HG03469 (cell line): Measurements from ENCODE around the gene SDK1.
A peak's percentile ranks its signal among the peaks of the same experiment; 100 is the strongest.

Experiments
- ATAC-seq: cut with Tn5 transposase; IDR thresholded peaks from one replicate; pipeline ENCODE4 v1.9.1; 2021; ENCODE audit warnings: mild to moderate bottlenecking, moderate library complexity, moderate number of reproducible peaks; ENCODE audit not compliant: unreplicated experiment

SDK1 gene

DNA sequence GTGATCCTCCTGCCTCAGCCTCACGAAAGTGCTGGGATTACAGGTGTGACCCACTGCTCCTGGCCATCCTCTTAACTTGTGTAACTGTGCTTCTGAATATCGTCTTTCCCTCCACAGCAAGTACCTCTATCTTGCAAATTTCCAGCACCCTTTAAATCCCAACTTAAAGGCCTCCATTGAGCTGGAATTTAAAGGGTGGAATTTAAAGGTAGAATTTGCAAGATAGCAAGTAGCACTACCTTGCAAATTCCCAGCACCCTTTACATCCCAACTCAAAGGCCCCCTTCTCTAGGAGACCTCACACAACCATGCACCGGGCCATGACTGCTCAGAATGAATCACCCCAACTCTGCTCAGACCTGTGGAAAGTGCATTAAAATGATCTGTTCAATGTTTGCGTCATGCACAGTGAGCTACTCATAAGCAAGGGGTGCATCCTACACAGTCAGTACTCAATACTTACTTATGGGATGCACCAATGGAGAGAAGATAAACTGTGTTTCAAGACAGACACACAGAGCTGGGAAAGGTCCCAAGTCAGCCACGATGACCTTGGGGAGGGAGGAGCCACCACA, 17.8 kb upstream of the SDK1 start:
- ATAC-seq: no peak

GRCh38 chr7:3285652-3286051, 15.4 kb upstream of the SDK1 start:
- ATAC-seq: no peak

DNA sequence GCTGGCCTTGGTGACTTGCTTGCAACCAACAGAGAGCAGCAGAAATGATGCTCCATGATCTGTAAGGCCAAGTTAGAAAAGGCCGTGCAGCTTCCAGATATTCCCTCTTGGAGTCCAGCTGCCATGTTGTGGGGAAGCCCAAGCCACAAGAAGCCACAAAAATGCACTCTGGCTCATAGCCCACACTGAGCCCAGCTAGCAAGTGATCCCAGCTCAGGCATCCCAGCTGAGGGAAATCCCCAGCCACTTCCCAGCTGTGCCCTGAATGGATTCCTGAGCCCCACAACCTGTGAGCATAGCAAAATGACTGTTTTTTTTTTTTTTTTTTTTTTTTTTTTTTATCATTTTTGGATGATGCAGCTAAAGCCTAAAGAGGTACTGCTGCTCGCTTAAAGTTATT, 11.1 kb upstream of the SDK1 start:
- ATAC-seq: no peak

- ATAC-seq: no peak
These were observed 8.4 kb upstream of the SDK1 start for GRCh38 chr7:3292694-3293093.

DNA sequence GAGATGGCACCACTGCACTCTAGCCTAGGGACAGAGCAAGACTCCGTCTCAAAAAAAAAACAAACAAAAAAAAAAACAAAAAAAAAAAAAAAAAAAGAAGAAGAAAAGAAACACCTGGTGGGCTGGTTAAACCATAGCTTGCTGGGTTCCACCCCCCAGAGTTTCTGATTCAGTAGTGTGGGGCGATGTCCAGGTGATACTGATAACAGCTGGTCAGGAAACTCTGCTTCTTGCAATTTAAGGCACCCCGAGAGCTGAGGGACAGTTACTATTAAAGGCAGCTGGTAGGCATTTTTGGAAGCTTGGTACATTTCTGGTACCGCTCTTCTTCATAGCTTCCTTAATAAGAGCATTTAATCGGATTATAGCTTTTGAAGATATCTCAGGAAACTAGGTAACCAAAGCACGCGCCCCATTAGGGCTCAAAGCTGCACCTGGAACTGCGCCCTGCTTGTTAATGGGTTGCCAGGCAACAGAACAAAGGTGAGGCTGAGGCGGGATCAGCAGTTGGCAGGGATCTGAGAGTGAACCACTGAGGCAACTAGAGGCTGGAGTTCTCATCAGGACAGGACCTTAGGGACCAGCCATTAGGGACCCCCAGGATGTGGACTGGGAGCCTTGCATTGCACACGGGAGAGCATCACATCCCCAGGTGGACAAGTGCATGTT, 6.5 kb upstream of the SDK1 start:
- ATAC-seq: no peak

- ATAC-seq: no peak
These were observed 3.8 kb upstream of the SDK1 start for GRCh38 chr7:3297105-3297819.

- ATAC-seq: no peak
These were observed 816 bp upstream of the SDK1 start for GRCh38 chr7:3300221-3300650.

GRCh38 chr7:3301449-3301731, 338 bp downstream of the SDK1 start:
- ATAC-seq: peak; percentile 9

- no peak for ATAC-seq
These were observed 973 bp downstream of the SDK1 start for GRCh38 chr7:3301831-3302618.

GRCh38 chr7:3302681-3303320, 1.7 kb downstream of the SDK1 start:
- ATAC-seq: no peak

DNA sequence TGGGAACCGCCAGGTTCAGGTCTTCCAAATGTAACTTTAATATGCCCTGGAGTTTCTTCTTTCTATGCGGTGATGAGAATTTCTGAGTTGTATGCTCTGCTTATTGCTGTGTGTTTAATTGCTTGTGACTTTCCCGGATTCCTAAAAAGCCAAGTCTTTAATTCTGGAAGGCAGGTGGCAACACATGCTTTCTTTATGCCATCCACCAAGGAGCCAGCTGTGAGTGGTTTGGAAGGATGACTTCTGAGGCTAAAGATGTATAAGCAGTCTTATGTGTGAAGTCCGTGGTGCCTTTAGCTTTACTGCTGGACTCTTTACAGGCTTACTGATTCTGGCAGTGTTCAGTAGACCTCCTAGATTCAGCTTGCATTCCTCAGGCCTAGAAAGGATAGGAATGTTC, 3.1 kb downstream of the SDK1 start:
- no peak for ATAC-seq

GRCh38 chr7:3307435-3307834, 6.4 kb downstream of the SDK1 start:
- no peak for ATAC-seq

DNA sequence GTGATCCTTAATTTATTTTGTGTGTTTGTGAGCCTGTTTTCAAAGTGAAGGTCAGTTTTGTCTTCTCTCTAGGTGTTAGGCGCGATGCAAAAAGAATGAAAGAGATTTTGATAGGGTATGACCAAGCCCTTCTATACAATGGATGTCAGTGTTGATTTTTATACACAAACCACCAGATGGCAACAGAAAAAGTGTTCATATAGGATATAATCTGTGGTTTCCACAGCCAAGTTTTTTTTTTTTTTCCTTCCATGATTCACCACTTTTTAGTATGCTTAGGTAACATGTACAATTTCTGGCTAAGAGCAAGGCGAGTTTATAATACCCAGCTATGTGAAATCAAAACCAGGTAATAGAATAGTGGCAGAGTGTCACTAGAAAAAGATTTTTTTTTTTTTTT, 8.1 kb downstream of the SDK1 start:
- no peak for ATAC-seq

DNA sequence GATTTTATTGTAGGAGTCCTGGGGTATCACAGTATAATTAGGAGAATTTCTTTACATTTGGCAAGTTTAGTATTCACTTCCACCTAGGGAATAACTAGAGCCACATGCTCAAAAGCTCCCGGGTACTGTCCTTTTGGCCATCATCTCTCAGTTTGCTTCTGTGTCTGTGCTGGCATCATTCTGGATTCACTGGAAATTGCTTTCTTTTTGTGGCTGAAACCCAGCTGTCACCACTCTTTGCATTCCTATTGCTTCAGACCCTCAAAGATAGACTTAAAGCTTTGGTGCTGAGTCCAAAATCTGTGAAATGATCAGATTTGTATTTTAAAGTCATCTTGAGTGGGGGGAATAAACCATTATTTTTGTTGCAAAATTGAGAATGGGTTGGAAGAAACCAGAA, 8.9 kb downstream of the SDK1 start:
- no peak for ATAC-seq

DNA sequence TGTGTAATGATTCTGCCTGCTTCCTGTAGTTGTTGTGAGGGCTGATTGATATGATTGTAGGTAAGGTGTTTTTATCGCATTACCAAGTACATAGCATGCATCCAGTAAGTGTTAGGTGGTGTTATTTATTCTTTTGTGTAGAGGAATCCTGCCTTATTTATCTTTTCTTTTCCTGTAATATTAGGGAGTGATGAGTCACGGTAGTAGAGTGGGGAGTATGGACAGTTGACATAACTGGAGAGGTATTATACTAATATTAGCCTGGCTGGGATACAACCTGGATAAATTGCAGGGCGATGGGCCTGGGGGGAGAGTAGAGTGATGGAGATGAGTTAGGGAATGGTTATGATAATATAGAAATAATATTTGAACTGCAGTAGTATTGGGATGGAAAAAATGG, 9.8 kb downstream of the SDK1 start:
- ATAC-seq: no peak

- no peak for ATAC-seq
These were observed 11.5 kb downstream of the SDK1 start for GRCh38 chr7:3312583-3312982.

- ATAC-seq: no peak
These were observed 17.8 kb downstream of the SDK1 start for GRCh38 chr7:3318874-3319273.

- no peak for ATAC-seq
These were observed 20.2 kb downstream of the SDK1 start for GRCh38 chr7:3321206-3321605.

DNA sequence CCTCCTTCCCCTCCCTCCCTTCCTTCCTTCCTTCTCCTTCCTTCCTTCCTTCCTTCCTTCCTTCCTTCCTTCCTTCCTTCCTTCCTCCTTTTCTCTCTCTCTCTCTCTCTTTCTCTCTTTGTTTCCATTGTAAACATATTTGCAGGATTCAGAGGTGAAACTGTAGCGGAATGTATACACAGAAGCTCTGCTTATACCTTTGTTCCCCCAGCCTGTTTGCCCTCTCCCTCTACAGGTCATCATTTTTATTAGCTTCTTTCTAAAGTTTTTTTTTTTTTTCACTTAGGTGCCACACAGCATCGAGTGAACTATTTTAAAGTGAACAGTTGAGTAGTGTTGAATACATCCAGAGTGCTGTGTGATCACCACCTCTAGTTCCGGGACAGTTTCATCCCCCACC, 20.7 kb downstream of the SDK1 start:
- ATAC-seq: no peak

- no peak for ATAC-seq
These were observed 25.2 kb downstream of the SDK1 start for GRCh38 chr7:3326246-3326645.

DNA sequence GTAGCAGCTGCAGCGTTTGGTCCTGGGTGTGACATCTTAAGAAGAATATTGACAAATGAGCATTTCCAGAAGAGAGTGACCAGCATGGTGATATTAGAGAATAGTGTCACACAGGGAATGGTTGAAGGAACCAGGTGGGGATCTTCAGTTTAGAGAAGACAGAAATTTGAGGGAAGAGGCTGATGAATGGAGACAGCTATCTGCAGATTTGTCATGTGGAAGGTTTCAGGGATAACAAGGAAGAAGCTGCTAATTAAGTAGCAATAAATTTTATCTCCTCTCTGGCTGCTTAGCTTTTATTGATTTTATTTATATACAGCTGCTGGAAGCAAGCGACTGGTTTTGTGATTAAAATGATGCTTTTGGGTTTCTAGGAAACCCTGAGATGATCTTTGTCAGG, 26.0 kb downstream of the SDK1 start:
- no peak for ATAC-seq
